Kidney epithelial cell (primary cell): Measurements from ENCODE around the gene CDK14. TPM values are rescaled to one million over a fixed set of nuclear protein-coding genes. Genes with fewer than 3 reads are reported as not detected.
"Not testable (repeated sequence)": the region's sequence is repeated elsewhere in the genome, so short reads cannot be mapped to it uniquely, and the experiment has no call there.

Source experiments
- DNase-seq: peaks from one replicate; pipeline ENCODE4 v3.0.0-alpha.2; 2010; ENCODE audit warnings: low read depth
- H3K27me3 ChIP-seq: 2 replicates; pipeline ENCODE4 v1.6.0; 2011; ENCODE audit warnings: low read length; ENCODE audit not compliant: control insufficient read depth, insufficient read depth
- H3K36me3 ChIP-seq: 2 replicates; pipeline ENCODE4 v1.5.1; 2011; ENCODE audit warnings: low read length; ENCODE audit not compliant: control insufficient read depth, insufficient read depth
- H3K4me3 ChIP-seq: 2 replicates; pipeline ENCODE4 v1.5.1; 2011; ENCODE audit warnings: low read depth, mild to moderate bottlenecking, control low read depth, low read length
- total RNA-seq: library from RNA; depleted of rRNA; stranded (reverse); fragments of >200 nt; gene quantifications from 2 replicates; pipeline ENCODE4 v1.2.3, GENCODE V29; 2015
- TF ChIP-seq, protein P1 (sequence below): IDR thresholded peaks from 2 replicates; pipeline ENCODE4 v1.5.1; 2011; ENCODE audit warnings: mild to moderate bottlenecking, moderate library complexity, low read length, control low read depth, inconsistent platforms; ENCODE audit not compliant: insufficient read depth, poor library complexity, severe bottlenecking

Gene CDK14
- total RNA-seq, 1 donor from 2014 or later, result 18.2 TPM

DNA sequence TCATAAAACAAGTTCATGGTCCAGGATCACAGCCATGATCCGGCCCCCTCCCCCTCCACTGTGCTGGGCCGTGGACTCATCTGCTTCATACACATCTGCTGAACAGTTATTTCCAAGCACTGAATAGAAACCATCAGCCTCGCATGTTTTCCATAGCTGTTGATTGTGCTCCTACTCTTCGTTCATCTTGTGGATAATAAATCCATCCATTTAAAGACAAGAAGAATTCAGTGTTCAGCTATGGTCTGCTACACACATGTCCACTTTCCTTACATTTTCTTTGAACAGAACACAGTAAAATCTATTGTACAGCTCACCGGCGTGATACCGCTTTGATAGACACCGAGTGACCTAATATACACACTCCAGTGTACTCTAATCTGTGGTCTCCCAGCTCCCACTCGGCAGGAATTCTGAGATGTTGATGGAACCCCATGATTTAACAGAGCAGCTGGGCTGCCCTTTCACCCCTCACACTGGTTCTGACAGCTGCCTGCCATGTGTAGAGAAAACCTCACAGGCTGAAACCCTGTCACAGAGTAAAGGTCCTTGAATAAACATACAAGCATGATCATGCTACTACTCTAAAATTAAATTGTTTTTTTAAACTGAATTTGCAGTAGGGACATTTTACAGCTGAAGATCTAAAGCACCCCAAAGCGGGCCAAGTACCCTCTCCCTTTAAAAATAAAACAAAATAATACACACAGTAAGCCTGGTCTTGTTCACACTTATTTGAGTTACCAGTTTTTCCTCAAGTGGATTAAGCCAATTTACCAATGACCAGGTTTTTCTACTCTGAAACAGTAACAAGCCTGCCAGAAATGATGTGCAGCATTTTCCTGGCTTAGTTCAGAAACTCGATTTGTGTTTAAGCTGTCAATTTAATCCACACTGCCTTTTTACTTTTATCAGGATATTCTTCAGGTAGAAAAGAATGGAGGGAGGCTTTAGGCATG, 573.0 kb downstream of the CDK14 start:
- Histone ChIP-seq H3K4me3 (no peak overlapping the region), H3K27me3 (no peaks in the 10 kb centered on the region), H3K36me3 (no peaks in the 10 kb centered on the region)
- TF ChIP-seq, protein P1, sequence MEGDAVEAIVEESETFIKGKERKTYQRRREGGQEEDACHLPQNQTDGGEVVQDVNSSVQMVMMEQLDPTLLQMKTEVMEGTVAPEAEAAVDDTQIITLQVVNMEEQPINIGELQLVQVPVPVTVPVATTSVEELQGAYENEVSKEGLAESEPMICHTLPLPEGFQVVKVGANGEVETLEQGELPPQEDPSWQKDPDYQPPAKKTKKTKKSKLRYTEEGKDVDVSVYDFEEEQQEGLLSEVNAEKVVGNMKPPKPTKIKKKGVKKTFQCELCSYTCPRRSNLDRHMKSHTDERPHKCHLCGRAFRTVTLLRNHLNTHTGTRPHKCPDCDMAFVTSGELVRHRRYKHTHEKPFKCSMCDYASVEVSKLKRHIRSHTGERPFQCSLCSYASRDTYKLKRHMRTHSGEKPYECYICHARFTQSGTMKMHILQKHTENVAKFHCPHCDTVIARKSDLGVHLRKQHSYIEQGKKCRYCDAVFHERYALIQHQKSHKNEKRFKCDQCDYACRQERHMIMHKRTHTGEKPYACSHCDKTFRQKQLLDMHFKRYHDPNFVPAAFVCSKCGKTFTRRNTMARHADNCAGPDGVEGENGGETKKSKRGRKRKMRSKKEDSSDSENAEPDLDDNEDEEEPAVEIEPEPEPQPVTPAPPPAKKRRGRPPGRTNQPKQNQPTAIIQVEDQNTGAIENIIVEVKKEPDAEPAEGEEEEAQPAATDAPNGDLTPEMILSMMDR, result no peak
- DNase-seq, result no peak

DNA sequence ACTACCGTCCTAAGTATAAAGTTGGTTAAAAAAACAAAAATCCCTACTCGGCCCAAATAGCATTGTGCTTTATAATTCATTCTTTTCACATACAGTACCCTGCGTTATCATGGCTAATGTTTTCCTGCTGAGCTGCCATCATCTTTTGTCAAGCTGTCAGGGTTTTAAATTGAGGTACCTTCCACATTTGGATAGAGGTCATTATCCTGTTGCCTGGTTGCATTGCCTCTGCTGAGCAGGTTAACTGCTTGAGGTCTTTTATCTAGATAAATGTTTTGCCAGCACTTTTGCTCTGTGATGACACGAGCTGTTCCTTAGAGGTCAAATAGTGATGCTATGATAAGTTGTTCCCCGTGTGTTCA, 573.7 kb downstream of the CDK14 start:
- TF ChIP-seq, protein P1, result no peak
- Histone ChIP-seq H3K36me3 (no peaks in the 10 kb centered on the region), H3K4me3 (no peak overlapping the region), H3K27me3 (no peaks in the 10 kb centered on the region)
- DNase-seq, result no peak

DNA sequence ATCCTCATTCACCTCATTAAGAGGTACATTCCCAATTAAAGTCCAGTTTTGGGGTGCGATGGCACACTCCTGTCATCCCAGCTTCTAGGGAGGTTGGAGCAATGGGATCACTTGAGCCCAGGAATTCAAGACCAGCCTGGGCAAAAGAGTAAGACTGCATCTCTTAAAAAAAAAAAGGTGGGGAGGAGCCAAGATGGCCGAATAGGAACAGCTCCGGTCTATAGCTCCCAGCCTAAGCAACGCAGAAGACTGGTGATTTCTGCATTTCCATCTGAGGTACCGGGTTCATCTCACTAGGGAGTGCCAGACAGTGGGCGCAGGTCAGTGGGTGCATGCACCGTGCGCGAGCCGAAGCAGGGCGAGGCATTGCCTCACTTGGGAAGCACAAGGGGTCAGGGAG, 577.1 kb downstream of the CDK14 start:
- not testable (repeated sequence) for H3K36me3 ChIP-seq

DNA sequence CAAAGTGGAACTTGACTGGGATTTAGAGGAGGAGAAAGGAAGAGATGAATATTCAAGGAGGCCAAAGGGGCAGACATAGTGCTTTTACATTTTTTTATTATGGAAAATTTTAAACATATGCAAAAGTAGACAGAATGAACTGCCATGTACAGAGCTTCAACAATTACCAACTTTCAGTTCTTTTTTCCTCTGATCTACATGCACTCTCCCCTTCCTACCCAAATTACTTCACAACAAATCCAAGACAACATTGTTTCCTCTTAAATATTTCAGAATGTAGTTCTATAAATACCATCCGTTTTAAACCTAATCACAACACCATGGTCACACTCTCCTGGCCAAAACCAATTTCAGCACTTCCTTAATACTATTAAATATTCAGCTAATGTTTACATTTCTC, 584.6 kb downstream of the CDK14 start:
- Histone ChIP-seq H3K4me3 (no peak overlapping the region), H3K27me3 (no peaks in the 10 kb centered on the region), H3K36me3 (no peaks in the 10 kb centered on the region)
- TF ChIP-seq, protein P1, result no peak
- no peak for DNase-seq

More for the DNA sequence above, 577.1 kb downstream of the CDK14 start:
- DNase-seq, H3K4me3 ChIP-seq, H3K27me3 ChIP-seq: not testable (repeated sequence)

DNA sequence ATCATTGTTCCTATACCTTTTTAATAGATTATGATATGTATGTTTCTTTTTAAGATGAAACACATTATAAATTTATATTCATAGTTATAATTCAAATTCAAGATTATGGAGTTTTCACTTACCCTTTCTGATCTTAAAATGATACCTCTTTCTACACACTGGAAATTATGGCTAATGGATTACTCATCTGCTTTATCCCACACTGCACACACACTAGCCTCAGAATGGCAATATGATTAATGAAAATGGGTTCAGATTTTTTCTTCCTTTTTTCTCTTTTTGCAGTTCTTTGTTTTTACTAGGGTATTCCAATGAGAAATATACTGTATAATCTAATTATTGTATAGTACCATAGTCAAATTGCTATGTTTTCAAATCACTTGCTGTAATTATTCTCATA, 585.8 kb downstream of the CDK14 start:
- no peak overlapping the region for H3K4me3 ChIP-seq

DNA sequence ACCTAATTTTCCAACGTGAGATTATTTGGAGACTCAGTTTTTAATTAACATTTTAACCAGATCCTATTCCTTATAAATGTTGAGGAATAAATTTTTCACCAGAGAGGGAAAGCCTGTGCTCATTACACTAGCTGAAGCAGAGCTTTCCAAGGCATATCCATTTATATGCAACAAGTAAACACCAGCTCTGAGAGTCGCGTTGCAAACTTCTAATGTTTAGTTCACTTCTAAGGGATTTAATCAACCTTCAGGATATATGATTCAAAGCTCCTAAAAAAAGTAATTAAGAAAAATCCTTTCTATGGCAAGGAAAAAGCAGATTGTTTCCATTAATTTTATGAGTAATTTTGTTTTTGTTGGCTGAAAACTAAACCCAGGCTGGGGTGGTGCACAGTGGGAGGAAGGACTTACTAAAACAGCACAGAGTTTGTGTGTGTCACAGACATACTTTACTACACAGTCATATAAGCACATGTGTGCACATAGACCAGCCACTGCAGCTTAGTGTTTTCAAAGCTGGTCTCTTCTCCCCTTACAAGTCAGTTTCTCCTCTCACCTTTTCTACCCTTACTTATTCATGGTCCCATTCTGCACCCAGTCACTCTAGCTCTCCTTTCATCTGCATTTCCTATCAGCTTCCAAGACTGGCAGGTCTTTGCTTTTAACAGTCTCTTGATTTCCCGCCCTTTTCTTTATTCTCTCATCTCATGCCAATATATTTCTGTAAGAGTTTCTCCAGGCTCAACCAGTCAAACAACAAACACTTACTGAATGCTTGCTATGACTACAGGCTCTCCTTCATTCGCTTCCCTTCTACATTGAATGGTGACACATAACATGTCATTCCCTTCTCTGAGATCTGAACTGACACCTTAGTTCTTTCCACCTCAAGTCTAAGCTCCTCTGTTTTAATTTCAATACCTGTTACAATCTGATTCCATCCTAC, 587.0 kb downstream of the CDK14 start:
- Histone ChIP-seq H3K36me3 (no peaks in the 10 kb centered on the region), H3K4me3 (no peak overlapping the region), H3K27me3 (no peaks in the 10 kb centered on the region)
- peak; percentile 61 for DNase-seq
- TF ChIP-seq, protein P1, result no peak

More for the DNA sequence above, 585.8 kb downstream of the CDK14 start:
- Histone ChIP-seq H3K36me3 (no peaks in the 10 kb centered on the region), H3K27me3 (no peaks in the 10 kb centered on the region)
- TF ChIP-seq, protein P1, result no peak
- no peak for DNase-seq
